Measurements from ENCODE around the gene ZNF592. TPM values are rescaled to one million over a fixed set of nuclear protein-coding genes. Genes with fewer than 3 reads are reported as not detected.

Gene ZNF592
- total RNA-seq, 1 experiment from 2014 or later: 49.6 TPM

- no peaks in the 10 kb centered on the region for H3K9me3 Mint-ChIP-seq (ENCODE audit: low read depth, unreplicated experiment)
- intact Hi-C loops (cut with micrococcal nuclease; ENCODE audit: unreplicated experiment): loop anchor here (10.0 kb wide), 1 partner anchor 225 kb away; no protein-coding TSS in a partner anchor
- H3K4me3 Mint-ChIP-seq (ENCODE audit: low read depth, unreplicated experiment): no peak overlapping the region
- no peak overlapping the region for H3K27ac Mint-ChIP-seq (ENCODE audit: unreplicated experiment)
- no TSS peak for BruUV-seq (replicated peaks)
- no peak for DNase-seq
- TF ChIP-seq CTCF (IDR thresholded peaks at IDR 0.05; ENCODE audit: unreplicated experiment): no peak
- peaks cover 5% of the 10 kb centered on the region for H3K36me3 Mint-ChIP-seq (ENCODE audit: insufficient read depth, unreplicated experiment)
- no peaks in the 10 kb centered on the region for H3K27me3 Mint-ChIP-seq (ENCODE audit: unreplicated experiment)
- H3K4me1 Mint-ChIP-seq (ENCODE audit: low read depth, unreplicated experiment): peaks cover 32% of the 10 kb centered on the region
- CTCF ChIA-PET: interaction anchor here (0.8 to 1.1 kb wide), 2 partner anchors 10 to 108 kb away, joined by 3 read pairs; no protein-coding TSS in a partner anchor
Measured at GRCh38 chr15:84819791-84820190, 71.4 kb downstream of the ZNF592 start.

- no peak for DNase-seq
- no peaks in the 10 kb centered on the region for H3K27me3 Mint-ChIP-seq (ENCODE audit: unreplicated experiment)
- no TSS peak for BruUV-seq (replicated peaks)
- intact Hi-C loops (cut with micrococcal nuclease; ENCODE audit: unreplicated experiment): loop anchor here (10.0 kb wide), 1 partner anchor 223 kb away; no protein-coding TSS in a partner anchor
- no peak for TF ChIP-seq CTCF (IDR thresholded peaks at IDR 0.05; ENCODE audit: unreplicated experiment)
- H3K27ac Mint-ChIP-seq (ENCODE audit: unreplicated experiment): no peak overlapping the region
- no peaks in the 10 kb centered on the region for H3K9me3 Mint-ChIP-seq (ENCODE audit: low read depth, unreplicated experiment)
- H3K4me1 Mint-ChIP-seq (ENCODE audit: low read depth, unreplicated experiment): peaks cover 43% of the 10 kb centered on the region
- H3K36me3 Mint-ChIP-seq (ENCODE audit: insufficient read depth, unreplicated experiment): peaks cover 5% of the 10 kb centered on the region
- CTCF ChIA-PET: interaction anchor here (0.6 to 0.7 kb wide), 2 partner anchors 103 to 163 kb away, joined by 4 to 6 read pairs; partner anchors contain the start of gene NMB
- H3K4me3 Mint-ChIP-seq (ENCODE audit: low read depth, unreplicated experiment): no peak overlapping the region
Measured at GRCh38 chr15:84821501-84822021, 73.2 kb downstream of the ZNF592 start.

- DNase-seq: no peak
- peaks cover 43% of the 10 kb centered on the region for H3K4me1 Mint-ChIP-seq (ENCODE audit: low read depth, unreplicated experiment)
- CTCF ChIA-PET: interaction anchor here (0.6 to 1.3 kb wide), 3 partner anchors 12 to 293 kb away, joined by 3 to 5 read pairs (median 3); no protein-coding TSS in a partner anchor
- H3K27ac Mint-ChIP-seq (ENCODE audit: unreplicated experiment): no peak overlapping the region
- H3K36me3 Mint-ChIP-seq (ENCODE audit: insufficient read depth, unreplicated experiment): peaks cover 5% of the 10 kb centered on the region
- intact Hi-C loops (cut with micrococcal nuclease; ENCODE audit: unreplicated experiment): loop anchor here (10.0 kb wide), 1 partner anchor 222 kb away; no protein-coding TSS in a partner anchor
- no peak for TF ChIP-seq CTCF (IDR thresholded peaks at IDR 0.05; ENCODE audit: unreplicated experiment)
- H3K9me3 Mint-ChIP-seq (ENCODE audit: low read depth, unreplicated experiment): no peaks in the 10 kb centered on the region
- BruUV-seq (replicated peaks): no TSS peak
- H3K27me3 Mint-ChIP-seq (ENCODE audit: unreplicated experiment): no peaks in the 10 kb centered on the region
- H3K4me3 Mint-ChIP-seq (ENCODE audit: low read depth, unreplicated experiment): no peak overlapping the region
Measured at GRCh38 chr15:84822653-84823281, 74.4 kb downstream of the ZNF592 start.

GRCh38 chr15:84823282-84823878 lies 75.0 kb downstream of the ZNF592 start:
- Mint-ChIP-seq H3K36me3 (ENCODE audit: insufficient read depth, unreplicated experiment) (no peaks in the 10 kb centered on the region), H3K27me3 (ENCODE audit: unreplicated experiment) (no peaks in the 10 kb centered on the region), H3K4me1 (ENCODE audit: low read depth, unreplicated experiment) (peaks cover 36% of the 10 kb centered on the region), H3K9me3 (ENCODE audit: low read depth, unreplicated experiment) (no peaks in the 10 kb centered on the region), H3K4me3 (ENCODE audit: low read depth, unreplicated experiment) (no peak overlapping the region), H3K27ac (ENCODE audit: unreplicated experiment) (no peak overlapping the region)
- TF ChIP-seq CTCF (IDR thresholded peaks at IDR 0.05; ENCODE audit: unreplicated experiment): no peak
- CTCF ChIA-PET: interaction anchor here (0.6 to 2.2 kb wide), 4 partner anchors 12 to 293 kb away, joined by 3 to 7 read pairs (median 4); no protein-coding TSS in a partner anchor
- no peak for DNase-seq
- intact Hi-C loops (cut with micrococcal nuclease; ENCODE audit: unreplicated experiment): loop anchor here (10.0 kb wide), 1 partner anchor 221 kb away; no protein-coding TSS in a partner anchor
- BruUV-seq (replicated peaks): no TSS peak
